Articular chondrocyte of knee joint (primary cell): ENCODE results near the gene KCNE2. TPM values are rescaled to one million over a fixed set of nuclear protein-coding genes. Genes with fewer than 3 reads are reported as not detected.

Experiments used
- total RNA-seq: library from RNA; depleted of rRNA; stranded (reverse); fragments of >200 nt; gene quantifications from 2 replicates; pipeline ENCODE4 v1.2.3, GENCODE V29; 2012

The KCNE2 gene
- not detected in 2 replicates for total RNA-seq

GRCh38 chr21:34363733-34364132 is at the start of gene KCNE2:
Gene KCNE2, plus strand, starts transcription at chr21:34364006. Its CDS starts 6,473 bp downstream, at chr21:34370479.

GRCh38 chr21:34374940-34375618 is 11.3 kb downstream of the KCNE2 start, which contains the start of gene SMIM11:
Gene SMIM11, plus strand, starts transcription at chr21:34375507. Its CDS starts 3,998 bp downstream, at chr21:34379505.

Other genes starting within 250 kb of the KCNE2 start
- 8.2 and 14.4 TPM in 2 replicates for gene SMIM11, start 11.5 kb downstream of the KCNE2 start, total RNA-seq
- not detected in 2 replicates for gene SMIM34, start 59.9 kb downstream of the KCNE2 start, total RNA-seq
- 0.54 and 0.65 TPM in 2 replicates for gene KCNE1, start 148.2 kb downstream of the KCNE2 start, total RNA-seq